Activated CD4-positive, CD25-positive, alpha-beta regulatory T cell (primary cell): Measurements from ENCODE around the gene SNX30.

Experiments
- DNase-seq, 4 experiments: peaks; one replicate each; lab custom pipeline; 2025; lab: John Stamatoyannopoulos, UW

SNX30 gene

DNA sequence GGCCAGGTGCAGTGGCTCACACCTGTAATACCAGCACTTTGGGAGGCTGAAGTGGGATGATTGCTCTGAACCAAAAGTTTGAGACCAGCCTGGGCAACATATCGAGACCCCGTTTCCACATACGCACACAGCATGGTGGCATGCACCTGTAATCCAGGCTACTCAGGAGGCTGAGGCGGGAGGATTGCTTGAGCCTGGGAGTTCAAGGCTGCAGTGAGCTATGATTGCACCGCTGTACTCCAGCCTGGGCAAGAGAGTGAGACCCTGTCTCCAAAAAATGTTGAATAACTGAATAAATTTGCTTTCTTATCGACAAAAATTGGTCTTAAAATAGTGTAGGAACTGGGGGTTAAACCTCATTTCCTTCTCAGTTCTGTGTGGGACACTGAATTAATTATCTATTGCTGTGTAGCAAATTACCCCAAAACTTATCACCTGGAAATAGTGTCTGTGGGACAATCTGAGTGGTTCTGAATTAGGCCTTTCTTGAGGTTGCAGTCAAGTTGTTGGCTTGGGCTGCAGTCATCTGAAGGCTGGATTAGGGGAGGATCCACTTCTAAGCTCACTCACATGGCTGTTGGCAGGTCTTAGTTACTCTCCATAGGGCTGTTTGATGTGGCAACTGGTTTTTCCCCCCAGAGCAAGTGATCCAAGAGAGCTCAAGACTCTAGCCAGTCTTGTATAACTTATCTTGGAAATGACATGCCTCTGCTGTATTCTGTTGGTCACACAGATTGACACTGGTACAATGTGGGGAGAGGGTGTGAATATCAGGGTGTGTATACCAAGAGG lies 2.0 kb downstream of the SNX30 start:
- DNase-seq = no peak

DNA sequence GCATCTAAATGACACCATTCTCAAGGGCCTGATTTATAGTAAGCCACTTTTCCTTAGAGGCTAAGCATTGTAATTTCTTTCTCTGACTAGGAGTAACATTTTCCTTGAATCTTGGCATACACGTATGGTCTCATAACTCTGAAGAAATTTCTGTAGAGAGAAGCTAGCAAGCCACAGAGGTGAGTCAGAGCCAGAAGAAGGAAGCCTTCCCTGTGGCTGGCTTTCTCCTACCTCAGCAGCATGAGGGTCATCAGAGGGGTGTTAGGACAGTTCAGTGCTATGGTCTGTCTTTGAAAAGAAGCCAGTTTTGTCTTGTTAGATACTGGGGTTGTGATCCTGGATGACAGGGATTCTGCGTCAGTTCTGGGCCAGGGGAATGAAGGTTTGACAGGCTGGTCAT lies 3.2 kb downstream of the SNX30 start:
- no peak for DNase-seq

DNA sequence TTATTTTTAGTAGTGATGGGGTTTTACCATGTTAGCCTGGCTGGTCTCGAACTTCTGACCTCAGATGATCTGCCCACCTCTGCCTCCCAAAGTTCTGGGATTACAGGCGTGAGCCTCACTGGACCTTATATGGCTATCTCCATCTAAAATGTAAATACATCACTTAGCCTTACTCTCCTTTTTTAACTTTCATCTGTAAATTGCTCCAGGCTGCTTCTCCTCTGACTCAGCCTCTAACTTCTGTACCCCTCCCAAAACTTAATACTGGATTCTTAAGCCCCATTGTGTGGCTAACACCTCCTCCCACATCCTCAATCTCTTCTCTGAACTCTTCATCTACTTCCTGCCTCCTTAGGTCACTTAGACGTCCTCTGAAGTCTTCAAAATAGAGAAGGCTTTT lies 4.0 kb downstream of the SNX30 start:
- DNase-seq = no peak

DNA sequence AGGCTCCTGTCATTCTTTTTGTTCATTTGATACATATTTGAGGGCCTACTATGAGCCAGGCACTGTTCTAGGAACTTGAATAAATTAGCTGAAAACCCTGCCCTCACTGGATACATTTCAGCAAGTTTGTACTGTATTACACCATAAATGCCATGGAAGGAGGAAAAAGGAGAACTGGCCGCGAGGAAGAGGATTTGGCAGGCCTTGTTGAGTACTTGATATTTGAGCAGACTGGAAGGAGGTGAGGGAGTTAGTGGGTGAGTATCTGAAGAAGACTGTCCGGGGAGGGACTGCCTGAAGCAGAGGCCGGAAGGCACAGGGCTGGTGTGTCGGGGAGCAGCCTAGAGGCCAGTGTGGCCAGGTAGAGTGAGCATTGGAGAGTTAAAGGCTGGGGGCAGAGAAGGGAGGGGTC lies 4.5 kb downstream of the SNX30 start:
- DNase-seq = no peak

DNA sequence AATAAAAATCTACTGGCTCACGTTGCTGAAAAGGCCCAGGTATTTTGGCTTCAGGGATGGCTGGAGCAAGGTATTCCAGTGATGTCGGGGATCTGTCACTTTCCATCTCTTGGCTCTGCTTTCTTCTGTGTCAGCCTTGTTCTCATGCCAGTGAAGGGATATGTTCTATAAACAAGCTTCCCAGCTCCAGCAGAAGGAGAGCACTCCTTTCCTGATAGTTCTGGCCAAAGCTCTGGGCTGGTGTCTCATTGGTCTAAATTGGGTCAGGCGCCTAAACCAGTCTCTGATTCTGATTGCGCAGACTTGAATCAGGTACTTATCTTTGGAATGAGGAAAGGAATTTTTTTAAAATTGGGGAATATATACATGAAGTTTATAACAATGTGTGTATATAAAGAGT lies 5.1 kb downstream of the SNX30 start:
- DNase-seq = no peak

DNA sequence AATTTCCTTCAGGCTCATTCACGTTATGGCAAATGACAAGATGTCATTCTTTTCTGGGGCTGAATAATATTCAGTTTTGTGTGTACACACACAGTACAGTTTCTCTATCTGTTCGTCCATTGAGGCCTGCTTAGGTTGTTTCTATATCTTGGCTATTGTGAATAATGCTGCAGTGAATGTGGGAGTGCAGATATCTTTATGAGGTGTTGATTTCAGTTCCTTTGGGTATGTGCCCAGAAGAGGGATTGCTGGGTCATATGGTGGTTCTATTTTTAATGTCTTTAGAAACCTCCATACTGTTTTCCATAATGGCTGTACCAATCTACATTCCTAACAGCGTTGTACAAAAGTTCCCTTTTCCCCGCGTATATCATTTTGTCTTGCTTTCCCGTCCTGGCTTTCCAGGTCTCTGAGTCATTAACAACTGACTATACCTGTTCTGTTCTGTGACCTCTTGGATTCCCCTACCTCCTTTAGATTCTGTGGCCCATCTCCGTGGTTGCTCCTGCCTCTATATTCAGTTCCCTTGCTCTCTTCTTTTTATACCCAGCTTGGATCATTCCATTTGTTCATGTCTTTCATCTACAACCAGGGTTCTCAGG lies 6.8 kb downstream of the SNX30 start:
- DNase-seq = no peak

DNA sequence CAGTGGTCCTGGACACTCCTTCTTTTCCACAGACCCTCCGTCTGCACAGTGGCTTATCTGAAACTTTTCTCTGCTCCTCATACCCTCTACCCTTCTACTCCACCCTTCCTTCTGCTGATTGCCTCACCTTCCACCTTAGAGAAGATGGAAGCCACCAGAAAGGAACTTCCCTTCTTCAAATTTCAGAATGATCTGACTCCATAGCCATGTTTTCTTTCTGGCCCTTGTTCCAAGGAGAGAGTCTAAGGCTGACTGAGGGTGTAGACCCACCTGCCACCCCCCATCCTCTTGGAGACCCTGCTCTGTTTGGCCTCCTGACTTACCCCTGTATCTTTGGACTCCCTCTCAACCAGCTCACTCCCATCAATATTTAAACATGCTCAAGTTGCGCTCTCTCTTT lies 7.4 kb downstream of the SNX30 start:
- DNase-seq = no peak

DNA sequence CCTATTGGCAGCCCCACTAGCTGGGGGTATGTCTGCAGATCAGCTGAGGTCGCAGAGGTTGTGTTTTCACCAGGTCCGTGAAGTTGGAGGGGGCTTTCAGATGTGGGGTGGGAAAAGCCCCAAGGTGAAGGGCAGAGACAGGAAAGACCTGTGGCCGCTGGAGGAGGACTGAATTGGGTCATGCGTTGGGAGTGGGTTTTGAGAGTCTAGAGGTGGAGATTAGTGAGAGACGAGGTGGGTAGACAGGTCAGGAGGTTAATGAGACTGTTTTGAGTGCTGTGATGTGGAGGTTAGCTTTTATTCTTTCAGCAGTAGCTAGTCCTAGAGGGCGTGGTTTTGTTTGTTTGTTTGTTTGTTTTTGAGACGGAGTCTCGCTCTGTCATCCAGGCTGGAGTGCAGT lies 10.3 kb downstream of the SNX30 start:
- no peak for DNase-seq

DNA sequence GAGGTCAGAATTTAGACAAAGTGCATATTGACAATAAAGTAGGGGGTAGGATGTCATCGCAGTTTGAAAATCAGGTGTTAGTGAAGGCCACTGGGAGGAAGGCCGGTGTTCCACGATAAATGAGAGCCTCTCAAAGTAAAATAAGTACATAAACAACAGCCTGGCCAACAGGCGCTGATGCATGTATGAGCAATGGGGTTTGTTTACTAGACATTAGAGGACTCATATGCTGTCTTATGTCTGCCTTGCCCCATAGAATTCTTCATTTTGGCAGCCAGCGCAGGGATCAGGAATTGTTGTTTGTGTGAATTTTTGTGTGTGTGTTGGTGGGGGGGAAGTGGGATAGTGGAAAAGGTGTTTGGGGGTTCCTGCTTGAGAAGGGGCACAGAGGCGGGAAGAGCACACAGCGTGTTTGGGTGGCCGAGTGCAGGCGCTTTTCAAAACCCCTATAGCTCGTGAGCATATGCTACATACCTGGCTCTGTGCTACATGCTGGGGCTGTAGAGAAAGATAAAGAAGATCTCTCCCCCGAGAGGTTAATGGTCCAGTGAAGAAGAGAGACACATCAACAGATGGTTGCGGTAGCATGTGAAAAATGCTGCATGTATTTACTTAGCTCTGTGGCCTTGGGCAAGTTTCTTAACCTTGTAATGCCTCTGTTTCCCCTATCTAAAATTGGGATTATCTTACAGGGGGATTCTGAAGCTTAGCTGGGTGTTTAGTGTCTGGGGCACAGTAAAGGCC lies 11.5 kb downstream of the SNX30 start:
- no peak for DNase-seq

DNA sequence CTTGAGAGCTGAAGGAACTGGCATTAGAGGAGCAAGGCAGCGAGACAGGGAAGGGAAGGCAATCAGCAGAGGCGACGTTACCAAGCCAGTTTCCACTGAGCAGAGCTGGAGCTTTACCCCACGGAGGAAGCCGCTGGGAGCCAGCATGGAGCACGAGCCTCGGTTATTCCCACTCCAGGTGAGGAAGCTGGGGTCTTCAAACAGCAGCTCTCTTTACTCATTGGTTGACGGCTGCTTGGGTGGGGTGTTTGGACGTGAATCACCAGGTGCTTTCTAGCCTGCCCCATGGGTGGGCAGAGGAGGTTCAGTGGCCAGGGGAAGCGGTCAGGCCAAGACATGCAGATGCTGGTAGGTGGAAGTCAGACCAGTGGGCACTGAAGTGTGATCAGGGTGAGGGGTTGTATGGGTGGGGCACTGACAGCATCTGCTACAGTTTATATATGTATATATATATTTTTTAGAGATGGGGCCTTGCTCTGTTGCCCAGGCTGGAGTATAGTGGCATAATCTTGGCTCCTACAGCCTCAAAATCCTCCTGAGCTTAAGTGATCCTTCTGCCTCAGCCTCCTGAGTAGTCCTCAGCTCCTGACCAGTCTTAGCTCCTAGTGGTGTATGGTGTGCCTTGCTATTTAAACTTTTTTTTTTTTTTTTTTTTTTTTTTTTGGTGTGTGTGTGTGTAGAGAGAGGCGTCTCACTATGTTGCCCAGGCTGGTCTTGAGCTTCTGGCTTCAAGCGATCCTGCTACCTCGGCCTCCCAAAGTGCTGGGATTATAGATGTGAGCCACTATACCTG lies 12.4 kb downstream of the SNX30 start:
- no peak for DNase-seq

DNA sequence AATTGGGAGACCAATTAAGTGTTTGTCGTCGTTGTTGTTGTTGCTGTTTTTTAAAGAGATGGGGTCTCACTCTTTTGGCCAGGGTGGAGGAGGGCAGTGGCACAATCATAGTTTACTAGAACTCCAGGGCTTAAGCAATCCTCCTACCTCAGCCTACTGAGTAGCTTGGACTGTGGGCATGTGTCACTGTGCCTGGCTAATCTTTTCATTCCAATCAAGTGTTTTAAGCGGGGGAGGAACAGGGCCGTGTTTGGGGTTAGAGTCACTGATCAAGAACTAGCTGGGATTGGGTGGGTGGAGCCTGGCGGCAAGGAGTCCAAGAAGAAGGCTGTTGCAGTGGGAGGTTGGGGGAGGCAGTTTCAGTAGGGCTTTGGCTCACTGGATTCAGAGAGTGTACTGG lies 13.8 kb downstream of the SNX30 start:
- no peak for DNase-seq

DNA sequence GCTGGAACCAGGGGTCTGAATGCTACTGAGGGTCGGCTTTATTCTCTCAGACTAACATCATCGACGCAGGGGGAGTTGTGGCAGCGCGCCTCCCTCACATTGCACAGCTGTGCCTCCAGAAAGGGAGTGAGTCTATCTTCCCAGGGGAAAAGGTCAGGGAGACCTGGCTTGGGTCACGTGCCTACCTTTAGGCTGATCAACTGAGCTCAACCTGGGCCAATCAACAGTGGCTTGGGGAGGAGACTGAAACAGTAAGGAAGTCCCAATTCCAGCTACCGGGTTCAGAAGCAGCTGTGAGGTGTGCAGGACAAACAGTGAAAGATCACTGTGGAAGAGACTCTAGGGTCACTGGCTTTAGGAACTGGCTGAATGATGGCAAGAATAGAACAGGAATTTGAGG lies 14.3 kb downstream of the SNX30 start:
- no peak for DNase-seq

DNA sequence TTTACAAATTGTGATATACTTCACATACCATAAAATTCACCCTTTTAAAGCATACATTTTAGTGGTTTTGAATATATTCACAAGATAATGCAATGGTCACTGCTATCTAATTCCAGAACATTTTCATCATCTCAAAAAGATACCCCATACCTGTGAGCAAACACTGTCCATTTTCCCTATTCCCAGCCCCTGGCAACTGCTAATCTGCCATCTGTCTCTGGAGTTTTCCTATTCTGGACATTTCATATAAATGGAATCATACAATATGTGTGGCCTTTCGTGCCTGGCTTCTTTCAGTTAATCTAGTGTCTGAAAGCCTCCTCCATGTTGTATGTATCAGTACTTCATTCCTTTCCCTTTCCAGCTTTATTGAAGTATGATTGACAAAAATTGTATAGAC lies 14.7 kb downstream of the SNX30 start:
- DNase-seq = no peak

DNA sequence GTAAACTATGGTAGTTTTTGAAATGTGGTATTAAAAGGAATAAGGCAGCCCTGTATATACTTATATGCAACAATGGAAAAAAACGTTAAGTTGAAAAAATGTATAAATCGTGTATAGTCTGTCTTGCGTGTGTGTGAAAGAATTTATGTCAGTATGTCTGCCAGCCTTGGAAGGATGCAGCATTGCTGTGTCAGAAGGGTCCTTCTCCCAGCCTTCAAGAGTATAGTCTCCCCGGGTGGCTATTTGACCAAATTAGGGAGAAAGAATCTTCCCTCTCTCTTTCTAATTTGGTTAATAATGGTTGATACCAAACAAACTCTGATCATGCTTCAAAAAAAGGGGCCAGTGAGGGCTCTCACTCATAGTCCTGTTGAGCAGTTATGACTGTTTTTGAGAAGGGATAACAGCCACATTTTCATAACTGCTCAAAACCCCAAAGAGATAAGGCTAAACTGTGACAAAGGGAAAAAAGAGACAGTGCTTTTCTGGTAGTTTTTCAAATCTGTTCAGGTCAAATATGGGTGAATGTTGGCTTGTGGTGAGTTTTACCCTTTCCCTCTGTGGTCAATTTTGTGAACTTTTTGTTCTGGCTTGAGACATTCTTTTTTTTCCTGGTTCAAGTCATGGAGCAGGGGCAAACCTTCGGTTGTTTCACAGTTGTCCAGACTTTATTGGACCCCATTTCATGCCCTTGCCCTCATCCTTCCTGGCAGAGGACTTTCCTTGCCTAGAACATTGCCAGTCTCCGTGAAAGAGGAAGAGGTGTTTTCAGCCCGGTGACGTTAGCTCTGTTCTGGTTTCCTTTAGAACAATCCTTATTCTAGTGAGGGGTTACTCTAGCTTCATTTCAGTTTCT lies 21.0 kb downstream of the SNX30 start:
- no peak for DNase-seq

DNA sequence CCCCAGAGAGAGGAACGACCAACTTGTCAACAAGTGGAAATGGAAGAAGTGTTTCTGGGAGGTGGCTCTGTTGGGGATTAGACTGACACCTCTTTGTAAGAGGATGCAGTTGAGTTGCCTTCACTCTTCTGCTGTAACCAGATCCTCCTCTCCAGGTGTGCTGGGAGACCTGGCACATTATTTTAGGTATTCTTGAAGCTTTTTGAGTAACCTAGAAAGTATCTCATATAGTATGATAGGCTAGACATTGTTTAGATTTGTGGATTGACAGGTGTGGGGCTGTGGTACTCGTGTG lies 21.6 kb downstream of the SNX30 start:
- no peak for DNase-seq

DNA sequence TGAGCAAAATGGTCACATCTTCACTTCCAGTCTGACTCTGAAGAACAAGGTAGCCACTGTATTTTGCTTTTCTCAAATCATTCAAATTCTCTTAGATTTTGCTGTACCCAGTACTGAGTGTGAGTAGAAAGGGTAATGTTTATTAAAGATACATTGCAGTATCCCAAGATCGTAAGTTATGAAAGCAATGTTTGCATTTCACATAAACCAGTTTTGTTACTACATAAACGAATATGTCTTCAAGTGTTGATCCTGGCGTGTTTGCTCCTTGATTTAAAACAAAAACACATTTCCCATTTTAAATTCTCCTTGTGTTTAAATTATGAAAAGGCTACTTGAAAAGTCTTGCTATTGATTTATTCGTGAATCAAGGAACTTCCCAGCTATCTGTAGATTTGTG lies 22.0 kb downstream of the SNX30 start:
- no peak for DNase-seq

DNA sequence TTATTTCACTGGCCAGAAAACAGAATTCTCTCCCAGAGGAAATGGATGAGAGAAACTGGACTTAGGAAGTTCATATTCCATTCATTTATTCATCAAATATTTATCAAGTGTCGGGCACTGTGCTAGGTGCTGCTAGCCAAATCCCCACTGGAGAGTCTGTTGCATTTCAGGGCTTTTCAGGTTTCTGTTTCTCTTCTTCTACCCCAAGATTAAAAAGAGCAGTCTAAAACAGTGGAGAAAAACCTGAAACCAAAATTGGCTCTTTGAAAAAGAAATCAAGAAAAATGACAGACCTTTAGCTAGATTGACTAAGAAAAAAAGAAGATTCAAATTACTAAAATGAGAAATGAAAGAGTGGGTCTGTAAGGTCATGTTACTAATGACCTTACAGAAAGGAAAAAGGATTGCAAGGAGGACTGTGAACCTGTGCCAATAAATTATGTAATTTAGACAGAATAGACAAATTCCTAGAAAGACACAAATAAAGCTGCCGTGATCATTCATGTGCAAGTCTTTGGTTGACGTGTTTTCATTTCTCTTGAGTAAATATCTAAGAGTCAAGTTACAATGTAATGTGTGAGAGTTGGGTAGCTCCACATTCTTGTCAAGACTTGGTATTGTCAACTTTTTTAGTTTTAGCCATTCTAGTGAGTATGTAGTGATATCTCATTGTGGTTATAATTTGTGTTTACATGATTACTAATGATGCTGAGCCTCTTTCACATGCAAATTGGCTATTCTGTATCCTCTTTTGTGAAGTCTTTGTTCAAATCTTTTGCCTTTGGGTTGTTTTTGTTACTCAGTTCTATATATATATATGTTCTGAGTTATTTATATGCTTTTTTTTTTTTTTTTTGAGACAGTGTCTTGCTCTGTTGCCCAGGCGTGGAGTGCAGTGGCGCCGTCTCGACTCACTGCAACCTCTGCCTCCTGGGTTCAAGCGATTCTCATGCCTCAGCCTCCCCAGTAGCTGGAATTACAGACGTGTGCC lies 23.7 kb downstream of the SNX30 start:
- DNase-seq = no peak

DNA sequence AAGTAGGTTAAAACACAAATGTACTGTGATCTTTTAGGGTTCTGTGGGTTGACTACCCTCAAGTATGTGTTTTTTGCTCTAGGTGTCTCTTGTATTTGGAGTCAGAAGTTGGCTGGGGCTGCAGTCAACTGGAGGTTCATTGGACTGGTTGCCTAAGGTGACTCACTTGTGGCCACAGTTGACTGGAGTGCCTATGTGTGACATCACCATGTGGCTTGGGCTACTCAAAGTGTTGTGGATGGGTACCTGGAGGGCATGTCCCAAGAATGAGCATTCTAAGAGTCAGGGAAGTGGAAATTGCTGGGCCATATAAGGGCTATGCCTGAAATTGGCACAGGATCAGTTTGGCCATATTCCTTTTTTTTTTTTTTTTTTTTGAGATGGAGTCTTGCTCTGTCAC lies 27.4 kb downstream of the SNX30 start:
- no peak for DNase-seq

DNA sequence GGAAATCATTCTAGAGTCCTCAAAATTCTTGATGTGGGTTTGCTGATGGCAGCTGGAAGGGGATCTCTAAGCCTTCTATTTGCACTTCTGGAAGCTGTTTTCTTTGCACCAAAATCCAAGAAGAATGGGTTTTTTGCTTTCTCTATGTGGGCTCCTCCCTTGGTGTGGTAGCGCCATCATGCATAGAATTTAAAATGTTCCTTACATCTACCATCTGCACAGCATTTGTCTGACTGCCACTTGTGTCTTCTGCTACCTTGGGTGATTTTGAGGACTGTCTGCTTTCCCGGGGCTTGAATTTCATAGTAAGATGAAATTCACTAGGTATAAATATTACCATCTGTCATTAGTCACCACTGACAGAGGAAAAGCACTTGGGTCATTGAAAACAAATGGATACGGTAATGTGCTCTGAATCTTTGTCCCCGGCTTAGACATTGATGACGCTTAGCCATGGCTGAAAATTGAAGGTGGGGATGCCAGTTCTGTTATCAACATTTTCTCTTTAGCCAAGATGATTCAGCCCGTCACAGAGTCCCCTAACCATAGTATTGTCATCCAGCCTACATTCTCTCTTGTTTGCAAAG lies 30.0 kb downstream of the SNX30 start:
- DNase-seq = no peak

DNA sequence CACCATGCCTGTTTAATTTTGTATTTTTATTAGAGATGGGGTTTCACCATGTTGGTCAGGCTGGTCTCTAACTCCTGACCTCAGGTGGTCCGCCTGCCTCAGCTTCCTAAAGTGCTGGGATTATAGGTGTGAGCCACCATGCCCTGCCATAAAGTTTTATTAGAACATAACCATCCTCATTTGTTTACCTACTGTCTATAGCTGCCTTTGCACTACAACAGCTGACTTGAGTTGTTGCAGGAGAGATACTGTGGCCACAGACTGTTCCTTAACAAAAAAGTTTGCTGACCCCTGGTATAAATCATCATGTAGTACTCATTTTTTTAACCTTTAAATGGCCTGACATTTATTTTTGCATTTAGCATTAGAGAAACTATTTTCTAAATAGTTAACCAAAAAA lies 31.7 kb downstream of the SNX30 start:
- no peak for DNase-seq
